Measurements from ENCODE around the gene TNFRSF19. TPM values are rescaled to one million over a fixed set of nuclear protein-coding genes. Genes with fewer than 3 reads are reported as not detected.

TNFRSF19 gene
- total and polyA plus RNA-seq, 2 of the 8 experiments (the other 6 are each of a cell fraction or from before 2014, with no cell fraction given) = 0.50 to 0.95 TPM

GRCh38 chr13:23579896-23580683 lies 9.9 kb downstream of the TNFRSF19 start:
- Histone ChIP-seq H3K9ac (replicated peaks in 1 of 4; ENCODE audit: extremely low read depth in 1 of 4, low read depth in 3 of 4, low read length in 3 of 4) (no peak overlapping the region), H3K27ac (ENCODE audit: low read depth, low read length) (no peak overlapping the region)
- WGBS, 2 experiments (ENCODE audit: extremely low coverage in 1 of 2, insufficient coverage in 1 of 2, insufficient read length in 1 of 2, insufficient replicate concordance in 2 of 2, low coverage in 1 of 2, low lambda C conversion rate in 2 of 2, missing lambda C conversion rate in 1 of 2) = 47% methylated on average over 8 of the region's 22 CpGs; no CpG with 5 or more reads in 1 of the 2 experiments

More at GRCh38 chr13:23579896-23580683, 9.9 kb downstream of the TNFRSF19 start:
- Histone ChIP-seq H3K56ac (replicated peaks; ENCODE audit: insufficient read length, low read depth, low read length) (no peak overlapping the region), H2BK5ac (ENCODE audit: low read depth, low read length) (no peak overlapping the region), H3K18ac (ENCODE audit: extremely low read depth, low read length) (no peak overlapping the region), H3K36me3 (ENCODE audit: control insufficient read depth in 2 of 4, insufficient read depth in 4 of 4, low read length in 3 of 4) (no peaks in the 10 kb centered on the region), H3K23me2 (ENCODE audit: low read depth, low read length) (peaks cover 5% of the 10 kb centered on the region; the same call in 1 of the 2 replicates), H3K14ac (ENCODE audit: insufficient read length) (no peak overlapping the region), H4K91ac (replicated peaks; ENCODE audit: insufficient read length, low read length) (no peak overlapping the region), H2BK20ac (ENCODE audit: low read length) (no peak overlapping the region), H3K4me3 (ENCODE audit: extremely low read depth in 1 of 4, insufficient read depth in 2 of 4, low read depth in 3 of 4, low read length in 4 of 4) (peak overlapping the region; percentile 63 to 80 (median 74)), H3K4ac (replicated peaks; ENCODE audit: insufficient read length, low read depth, low read length) (no peak overlapping the region), H3K27me3 (replicated peaks in 1 of 4; ENCODE audit: control insufficient read depth in 3 of 4, extremely low read depth in 1 of 4, insufficient read depth in 3 of 4, low read length in 3 of 4) (peaks cover 4 to 29% (median 23%) of the 10 kb centered on the region in 4 experiments; a peak in 6 of 7 replicates), H3K79me2 (ENCODE audit: control insufficient read depth in 1 of 2, insufficient read depth in 2 of 2, low read length in 2 of 2) (no peaks in the 10 kb centered on the region), H3K4me2 (ENCODE audit: insufficient read depth in 1 of 2, low read depth in 2 of 2, low read length in 2 of 2) (peak overlapping the region; percentile 40 to 96), H2BK15ac (ENCODE audit: low read length) (no peak overlapping the region), H3K79me1 (ENCODE audit: low read depth, low read length) (no peaks in the 10 kb centered on the region), H4K8ac (ENCODE audit: extremely low read depth, insufficient read depth, low read length) (no peak overlapping the region), H2AK5ac (ENCODE audit: low read depth, low read length) (no peak overlapping the region), H3K23ac (ENCODE audit: insufficient read length) (no peak overlapping the region), H2AFZ (ENCODE audit: low read length) (no peak overlapping the region), H3K9me3 (ENCODE audit: insufficient read depth in 2 of 2, low read depth in 1 of 2, low read length in 1 of 2) (no peaks in the 10 kb centered on the region), H4K5ac (ENCODE audit: insufficient read length, low read depth, low read length) (no peak overlapping the region), H3K4me1 (replicated peaks in 1 of 4; ENCODE audit: control insufficient read depth in 3 of 4, insufficient read depth in 4 of 4, low read length in 3 of 4) (peaks cover 0 to 3% (median 0%) of the 10 kb centered on the region in 4 experiments; a peak in 3 of 7 replicates), H4K20me1 (replicated peaks in 1 of 2; ENCODE audit: control insufficient read depth in 1 of 2, insufficient read depth in 2 of 2, low read length in 2 of 2) (no peaks in the 10 kb centered on the region), H2BK12ac (ENCODE audit: low read depth, low read length) (no peak overlapping the region), H2BK120ac (replicated peaks; ENCODE audit: low read depth, low read length) (no peak overlapping the region)
- FAIRE-seq = no peak
- TF ChIP-seq ATF2 (IDR thresholded peaks at IDR 0.05; ENCODE audit: low read length) (no peak), EZH2 (IDR thresholded peaks at IDR 0.05; ENCODE audit: low read depth, low read length, severe bottlenecking) (peak; percentile 50), CBX5 (IDR thresholded peaks at IDR 0.05; ENCODE audit: low read depth, low read length) (no peak)
- POLR2A ChIA-PET (ENCODE audit: partially characterized antibody) = no interaction called here
- no peak for DNase-seq (ENCODE audit: low read depth in 1 of 2, low spot score in 2 of 2)
- CTCF ChIA-PET (ENCODE audit: partially characterized antibody) = interaction anchor here (0.6 kb wide), 3 partner anchors 142 to 1833 kb away, joined by 3 to 4 read pairs (median 3); no protein-coding TSS in a partner anchor
